HG02759 (cell line): Measurements from ENCODE around the gene SLX4IP.

Experiments used
- ATAC-seq: cut with Tn5 transposase; IDR thresholded peaks from one replicate; pipeline ENCODE4 v1.9.1; 2021; ENCODE audit warnings: mild to moderate bottlenecking, moderate library complexity; ENCODE audit not compliant: unreplicated experiment

Gene SLX4IP

DNA sequence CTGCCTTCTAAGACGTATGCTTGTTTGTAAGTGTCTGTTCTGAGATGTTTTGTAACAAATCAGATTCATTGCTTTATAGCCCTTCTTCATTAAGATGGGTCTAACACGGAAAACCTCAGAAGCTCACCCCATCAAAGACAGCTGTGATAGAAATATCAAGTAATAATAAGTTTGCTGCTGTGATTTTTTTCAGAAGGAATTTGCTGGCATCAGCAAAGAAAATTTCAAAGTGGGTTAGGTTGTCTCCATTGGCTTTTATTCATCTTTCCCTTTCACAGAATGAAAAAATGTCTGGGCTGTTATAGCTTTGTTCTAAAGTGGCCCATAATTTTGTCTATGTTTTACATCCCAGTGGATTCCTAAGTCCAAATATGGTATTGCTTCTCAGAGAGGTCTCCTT lies 81.4 kb downstream of the SLX4IP start:
- ATAC-seq, result no peak

DNA sequence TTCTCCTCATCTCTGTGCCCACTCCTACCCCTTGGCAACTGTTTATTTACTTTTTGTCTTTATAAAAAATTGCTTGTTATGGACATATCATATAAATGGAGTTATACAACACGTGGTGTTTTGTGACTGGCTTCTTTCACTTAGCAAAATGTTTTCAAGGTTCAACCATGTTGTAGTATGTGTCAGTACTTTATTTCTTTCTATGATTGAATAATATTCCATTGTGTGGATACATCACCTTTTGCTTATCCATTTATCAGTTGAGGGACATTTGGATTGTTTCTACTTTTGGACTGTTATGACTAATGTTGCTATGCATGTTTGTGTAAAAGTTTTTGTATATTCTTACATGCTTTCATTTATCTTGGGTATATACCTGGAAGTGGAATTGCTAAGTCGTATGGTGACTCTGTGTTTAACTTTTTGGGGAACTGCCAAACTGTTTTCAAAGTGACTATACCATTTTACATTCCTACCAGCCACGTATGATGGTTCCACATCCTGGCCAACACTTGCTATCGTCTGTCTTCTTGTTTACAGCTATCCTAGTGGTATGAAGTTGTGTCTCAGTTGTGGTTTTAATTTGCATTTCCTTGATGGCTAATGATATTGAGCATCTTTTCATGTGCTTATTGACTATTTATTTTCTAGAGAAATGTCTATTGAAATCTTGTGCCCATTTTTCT lies 84.4 kb downstream of the SLX4IP start:
- ATAC-seq, result no peak

DNA sequence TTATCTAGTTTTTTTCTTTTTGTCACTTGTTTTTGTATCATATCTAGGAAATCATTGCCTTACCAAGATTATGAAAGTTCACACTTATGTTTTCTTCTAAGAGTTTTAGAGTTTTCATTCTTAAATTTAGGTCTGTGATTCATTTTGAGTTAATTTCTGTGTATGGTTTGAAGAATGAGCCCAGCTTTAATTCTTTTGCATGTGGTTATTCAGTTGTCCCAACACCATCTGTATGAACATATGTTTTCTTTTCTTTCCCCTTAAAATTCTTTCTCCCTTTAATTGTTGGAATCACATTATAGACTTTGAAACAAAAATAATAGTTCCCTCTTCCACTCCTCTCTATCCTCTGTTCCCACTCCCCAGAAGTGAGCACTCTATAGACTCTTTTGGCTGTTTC lies 85.4 kb downstream of the SLX4IP start:
- no peak for ATAC-seq

DNA sequence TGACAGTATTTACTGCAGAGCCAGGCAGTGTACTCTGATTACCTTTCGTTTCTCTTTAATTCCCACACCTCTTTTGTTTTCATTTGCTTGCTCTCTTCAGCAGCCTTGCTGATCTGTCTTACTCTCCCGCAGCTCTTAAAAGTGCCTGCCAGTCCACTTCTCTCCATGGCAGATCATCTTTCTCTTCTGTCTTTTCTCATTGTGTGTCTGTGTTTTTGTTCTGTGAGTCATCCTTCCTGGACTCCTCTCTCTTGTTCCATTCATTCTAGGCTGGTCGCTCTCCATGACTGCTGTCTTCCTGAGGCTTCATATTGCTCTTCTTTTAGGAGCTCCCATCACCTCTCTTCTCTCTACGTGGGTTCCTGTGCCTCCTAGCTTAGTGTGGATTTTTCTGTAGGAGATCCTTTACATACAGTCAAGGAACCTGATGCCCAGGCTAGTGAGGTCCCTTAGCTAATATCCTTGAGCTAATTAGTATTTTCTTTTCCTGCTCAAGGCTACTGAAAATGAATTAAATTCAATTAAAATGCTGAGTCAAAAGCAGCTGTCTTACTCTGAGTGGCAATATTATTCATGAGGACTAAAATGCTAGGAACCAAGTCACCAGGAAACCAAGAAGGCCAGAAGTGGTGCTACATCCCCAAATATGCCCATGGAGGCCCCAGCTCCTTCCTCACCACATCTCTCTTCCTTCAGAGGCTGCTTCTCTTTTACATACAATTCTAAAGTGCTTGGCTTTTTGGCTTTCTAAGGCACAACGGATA lies 86.1 kb downstream of the SLX4IP start:
- no peak for ATAC-seq

DNA sequence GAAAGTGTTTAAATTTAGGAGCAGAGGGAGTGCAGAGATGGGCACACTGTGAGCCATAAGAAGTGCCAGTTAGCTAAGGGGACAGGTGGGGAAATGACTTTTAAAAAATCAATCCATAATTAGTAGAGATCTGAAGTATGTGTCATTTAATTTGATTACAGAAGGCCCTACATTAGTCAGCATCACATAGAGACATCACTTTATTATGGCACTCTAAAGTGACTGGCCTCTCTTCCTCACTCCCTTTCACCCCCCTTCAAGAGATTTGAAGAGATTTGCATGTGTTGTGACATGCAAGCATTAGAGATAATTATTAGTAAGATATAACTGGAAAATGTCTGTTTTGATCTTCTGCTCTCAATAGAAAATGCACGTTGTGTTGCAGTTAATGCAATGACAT lies 86.7 kb downstream of the SLX4IP start:
- ATAC-seq, result no peak

DNA sequence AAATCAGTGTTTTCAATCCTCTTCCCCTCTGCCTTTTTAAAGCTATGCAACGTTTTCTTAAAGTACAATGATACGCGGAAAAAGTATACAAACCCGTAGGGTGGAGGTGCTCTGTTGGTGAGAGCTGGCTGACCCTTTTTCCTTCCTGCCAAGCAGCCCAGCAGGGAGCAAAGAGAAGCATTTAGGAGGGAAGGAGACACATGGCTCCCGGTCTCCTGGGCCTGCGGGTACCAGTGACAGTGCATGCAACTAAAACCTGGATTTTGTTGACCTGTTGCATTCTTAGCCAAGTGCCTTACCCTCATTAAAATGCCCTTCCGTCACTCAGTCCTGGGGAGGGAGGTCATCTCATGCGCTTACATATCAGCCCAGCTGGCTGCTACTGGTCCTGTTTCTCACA lies 87.2 kb downstream of the SLX4IP start:
- no peak for ATAC-seq

DNA sequence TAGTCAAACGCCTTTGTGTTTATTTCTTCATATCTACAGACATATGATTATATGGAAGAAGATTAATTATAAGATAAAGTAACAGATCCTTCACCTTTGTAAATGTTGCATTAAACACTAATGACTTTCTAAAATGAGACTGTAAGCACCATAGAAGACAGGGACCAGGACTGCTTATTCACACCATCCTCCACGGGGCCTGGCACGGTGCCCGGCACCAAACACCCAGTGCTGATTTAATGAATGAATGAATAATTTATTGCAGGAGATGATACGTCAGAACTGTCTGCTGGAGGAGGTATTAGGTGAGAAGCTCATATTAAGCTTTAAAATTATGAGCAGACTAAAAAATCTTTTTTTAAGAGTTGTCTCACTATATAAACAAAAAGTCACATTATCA lies 88.3 kb downstream of the SLX4IP start:
- no peak for ATAC-seq

DNA sequence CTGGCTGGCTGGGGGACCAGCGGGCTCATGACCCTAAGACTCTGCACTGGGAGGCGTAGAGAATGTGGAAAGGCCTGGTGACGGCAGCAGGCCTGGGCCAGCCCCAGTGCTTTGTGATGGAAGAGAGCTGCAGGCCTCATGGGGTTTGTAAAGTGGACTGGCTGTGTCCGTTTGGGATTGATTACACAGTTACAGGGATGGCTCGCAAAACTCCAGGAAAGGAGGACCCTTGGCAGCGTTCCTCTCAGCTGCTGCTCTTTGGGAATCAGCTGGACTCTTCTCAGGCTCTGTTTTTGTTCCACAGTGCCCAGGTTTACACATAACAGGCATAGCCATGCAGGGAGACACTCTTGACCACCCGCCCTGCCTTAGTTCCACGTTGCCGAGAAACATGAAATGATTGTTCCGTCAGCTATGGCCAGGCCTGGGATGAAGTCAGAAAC lies 89.0 kb downstream of the SLX4IP start:
- ATAC-seq, result no peak

DNA sequence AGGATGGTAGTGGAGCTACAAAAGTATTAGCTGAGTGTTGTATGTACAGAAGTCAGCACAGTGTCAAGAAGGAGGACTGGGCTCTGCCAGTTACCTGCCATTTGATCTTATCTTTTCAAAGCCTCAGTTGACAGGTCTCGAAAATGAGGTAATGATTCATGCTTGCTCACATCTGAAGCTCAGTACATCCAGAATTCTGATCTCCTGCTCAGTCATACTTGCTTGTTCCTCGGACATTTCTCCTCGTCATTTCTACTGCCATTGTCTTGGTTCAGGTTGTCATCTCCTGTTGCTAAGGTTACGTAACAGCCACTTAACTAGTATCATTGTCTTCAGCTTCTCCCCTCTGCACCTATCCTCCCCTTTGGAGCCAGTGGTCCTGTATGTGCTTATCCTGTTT lies 89.5 kb downstream of the SLX4IP start:
- no peak for ATAC-seq

DNA sequence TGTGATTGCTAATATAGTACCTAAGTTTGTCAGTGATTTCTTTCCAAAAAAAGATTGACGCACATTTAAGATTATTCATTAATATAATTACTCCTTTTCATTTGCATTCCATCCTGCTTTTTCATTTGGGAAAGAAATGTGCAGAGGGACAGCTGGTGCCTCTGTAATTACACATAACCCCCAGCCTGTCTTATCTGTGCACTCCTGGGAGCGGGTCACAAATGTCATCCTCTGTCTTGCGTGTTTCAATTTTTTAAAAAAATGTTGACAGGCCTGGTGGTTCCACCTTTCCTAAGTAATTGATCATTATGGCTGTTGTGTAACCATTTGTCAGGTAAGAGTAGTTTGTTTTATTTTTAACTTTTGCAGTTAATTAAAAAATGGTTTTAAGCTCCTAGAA lies 92.7 kb downstream of the SLX4IP start:
- ATAC-seq, result no peak

DNA sequence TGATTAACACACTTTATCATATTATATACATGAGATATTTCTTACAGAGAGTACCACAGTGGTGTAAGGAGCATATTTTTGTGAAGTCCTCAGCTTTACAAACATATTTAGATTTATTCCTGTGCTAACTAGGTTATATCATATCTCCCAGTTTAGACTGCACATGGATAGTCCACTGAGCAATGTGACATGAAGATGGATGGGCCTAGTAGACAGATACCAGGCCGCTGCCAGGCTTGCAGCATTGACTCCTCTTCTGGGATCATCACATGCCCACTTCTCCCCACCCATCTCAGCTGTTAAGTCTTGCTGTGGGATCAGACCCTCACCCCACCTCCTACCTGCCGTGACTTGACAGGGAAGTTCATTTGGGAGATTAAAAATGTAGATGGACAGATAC lies 95.8 kb downstream of the SLX4IP start:
- ATAC-seq, result no peak

DNA sequence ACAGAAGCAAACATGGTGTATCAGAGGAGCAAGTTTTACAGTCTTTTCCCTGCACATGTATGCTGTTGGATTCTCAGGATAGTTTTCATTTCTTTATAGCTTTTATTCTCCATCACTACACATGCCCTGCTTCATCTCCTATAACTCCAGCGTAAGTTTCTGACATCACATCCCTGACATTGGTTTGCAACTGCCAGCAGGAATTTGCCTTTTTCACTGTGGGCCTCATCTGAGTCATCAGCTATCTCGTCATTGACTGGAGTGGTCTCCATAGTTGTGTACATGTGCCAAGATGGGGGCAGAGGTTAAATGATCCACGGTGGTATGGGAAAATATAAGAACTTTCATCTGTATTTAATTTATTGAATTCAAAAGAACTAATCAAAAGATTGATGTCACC lies 96.7 kb downstream of the SLX4IP start:
- no peak for ATAC-seq

DNA sequence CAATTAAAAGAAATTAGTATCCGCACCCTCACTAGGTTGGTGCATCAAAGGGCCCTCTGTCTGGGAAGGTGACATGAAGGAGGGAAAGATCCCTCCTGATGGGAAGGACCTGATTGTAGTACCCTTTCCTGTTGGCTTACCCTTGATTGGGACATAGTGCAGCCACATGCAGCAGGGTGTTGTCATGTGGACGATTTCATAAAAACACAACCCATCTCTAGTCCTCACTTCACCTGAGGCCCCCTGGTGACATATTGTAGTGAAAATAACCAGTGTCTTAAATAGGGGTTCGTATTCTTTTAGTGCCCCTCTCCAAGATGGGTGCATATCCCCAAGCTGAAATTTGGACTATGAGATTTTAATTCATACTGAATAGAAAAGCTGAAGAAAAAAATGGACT lies 97.3 kb downstream of the SLX4IP start:
- no peak for ATAC-seq

DNA sequence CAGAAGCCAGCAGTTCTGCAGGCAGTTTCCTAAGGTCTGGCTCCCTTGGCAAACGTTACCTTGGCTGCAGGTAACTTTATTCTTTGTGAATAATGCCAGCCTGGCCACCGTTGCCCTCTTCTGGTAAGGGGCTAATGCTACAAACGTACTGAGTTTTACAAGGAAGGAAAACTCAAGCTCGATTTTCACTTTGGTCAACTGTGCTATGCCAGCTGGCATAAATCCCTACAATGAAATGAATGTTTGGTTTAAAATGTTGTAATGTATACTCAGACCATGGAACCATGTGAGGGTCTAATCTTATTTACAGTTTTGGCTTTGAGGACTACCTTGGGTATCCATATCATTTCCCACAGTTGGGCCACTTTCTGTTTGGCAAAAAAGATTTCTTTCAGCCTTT lies 101.4 kb downstream of the SLX4IP start:
- peak; percentile 44 for ATAC-seq

DNA sequence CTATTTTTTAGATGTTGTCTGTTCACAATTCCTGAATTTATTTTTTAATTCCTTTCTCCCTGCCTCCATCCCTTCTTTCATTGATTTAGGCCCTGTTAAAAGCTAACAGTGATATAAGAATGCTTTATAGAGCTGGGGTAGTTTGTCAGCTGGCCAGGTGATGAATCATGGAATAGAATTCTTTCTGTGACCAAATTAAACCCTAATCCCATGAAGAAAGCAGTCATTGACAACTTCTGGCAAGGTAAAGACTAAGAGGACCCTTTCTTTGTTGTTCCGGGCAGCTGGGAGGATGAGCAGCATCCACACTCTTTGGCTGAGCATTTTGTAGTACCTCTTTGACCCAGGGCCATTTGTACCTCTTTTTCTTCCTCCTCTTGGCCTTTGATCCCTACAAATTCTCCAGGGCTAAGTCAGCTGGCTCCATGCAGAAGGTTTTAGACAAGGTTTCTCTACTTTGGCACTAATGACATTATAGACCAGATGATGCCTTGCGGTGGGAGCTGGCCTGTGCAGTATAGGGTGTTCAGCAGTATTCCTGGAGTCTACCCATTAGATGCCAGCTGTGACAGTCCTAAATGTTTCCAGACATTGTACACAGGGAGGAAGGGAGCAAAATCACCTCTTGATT lies 102.9 kb downstream of the SLX4IP start:
- no peak for ATAC-seq

DNA sequence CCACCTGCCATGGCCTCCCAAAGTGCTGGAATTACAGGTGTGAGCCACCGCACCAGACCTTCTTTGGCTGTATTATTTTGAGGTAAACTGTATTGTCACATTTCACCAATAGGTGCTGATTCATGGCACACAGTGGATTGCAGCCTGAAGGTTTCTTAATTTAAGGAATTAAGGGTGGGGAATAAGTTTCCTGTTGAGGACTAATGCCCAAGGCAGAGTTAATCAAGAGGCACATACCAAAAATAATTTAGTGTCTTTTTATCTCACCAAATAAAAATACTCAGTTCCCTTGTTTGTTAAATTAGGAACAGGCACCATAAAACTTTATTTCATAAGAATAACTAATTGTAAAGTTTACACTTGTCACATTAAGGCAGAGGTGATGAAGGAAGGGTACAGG lies 103.7 kb downstream of the SLX4IP start:
- no peak for ATAC-seq

DNA sequence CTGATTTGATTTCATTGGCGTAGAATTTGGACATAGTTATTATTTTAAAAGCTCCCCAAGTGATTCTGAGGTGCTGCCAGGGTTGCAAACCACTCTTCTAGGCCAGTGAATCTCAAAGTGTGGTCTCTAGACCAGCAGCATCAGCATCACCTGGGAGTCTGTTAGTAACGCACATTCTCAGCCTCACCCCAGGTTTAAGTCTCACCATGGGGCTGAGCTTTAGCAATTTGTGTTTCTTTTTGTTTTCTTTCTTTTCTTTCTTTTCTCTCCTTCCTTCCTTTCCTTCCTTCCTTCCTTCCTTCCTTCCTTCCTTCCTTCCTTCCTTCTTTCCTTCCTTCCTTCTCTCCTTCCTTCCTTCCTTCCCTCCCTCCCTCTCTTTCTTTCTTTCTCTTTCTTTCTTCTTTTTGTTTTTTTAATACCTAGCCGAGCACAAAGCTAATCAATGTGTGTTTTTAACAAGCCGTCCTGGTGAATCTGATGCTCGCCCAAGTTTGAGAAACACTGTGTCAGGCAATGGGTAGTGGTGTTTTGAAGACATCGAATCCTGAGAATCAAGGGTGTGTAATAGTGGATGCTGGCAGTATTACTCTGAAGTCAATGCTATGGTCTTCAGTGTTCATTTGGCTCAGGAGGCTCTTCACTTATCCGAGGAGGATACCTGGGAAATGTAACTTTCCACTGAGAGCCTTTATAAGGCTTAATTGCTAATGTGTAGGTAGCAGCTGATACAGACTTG lies 104.9 kb downstream of the SLX4IP start:
- no peak for ATAC-seq

DNA sequence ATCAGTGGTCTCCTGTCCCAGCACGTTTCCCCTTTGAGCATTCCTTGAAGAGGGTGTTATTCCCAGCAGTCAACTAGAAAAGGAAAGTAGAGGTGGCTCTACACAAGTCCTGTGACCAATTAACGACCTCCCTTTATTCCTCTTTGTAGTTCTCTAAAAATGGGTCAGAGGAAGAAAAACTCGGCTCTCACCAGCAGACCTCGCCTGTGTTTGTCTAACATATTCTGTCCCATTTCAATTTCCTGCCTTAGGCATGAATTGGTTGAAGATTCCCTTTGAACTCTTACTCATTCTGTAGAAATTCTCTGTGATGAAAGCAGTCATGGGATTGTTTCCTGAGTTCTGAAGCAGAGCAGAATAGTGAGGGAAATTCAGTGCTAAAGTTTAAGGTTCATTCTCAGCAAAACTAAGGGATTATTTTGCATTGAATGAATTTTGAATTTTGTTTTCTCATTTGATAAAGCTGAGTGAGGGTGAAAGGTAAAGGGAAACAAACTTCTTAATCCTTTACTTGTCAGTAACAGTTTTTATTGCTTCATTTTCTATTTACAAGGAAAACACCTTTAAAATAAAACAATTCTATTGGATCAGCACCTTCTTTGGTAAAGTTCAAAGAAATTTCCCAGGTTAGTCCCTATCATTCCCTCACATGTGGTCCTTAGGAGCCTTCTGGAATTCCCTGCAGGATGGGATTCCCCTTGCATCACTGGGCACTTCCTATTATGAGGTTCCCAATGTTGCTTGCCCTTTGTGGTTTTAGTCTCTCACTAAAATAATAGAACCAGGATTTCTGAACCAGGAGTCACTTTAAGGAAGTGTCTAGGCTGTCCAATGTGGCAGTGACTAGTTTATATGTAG lies 105.8 kb downstream of the SLX4IP start:
- ATAC-seq, result no peak

DNA sequence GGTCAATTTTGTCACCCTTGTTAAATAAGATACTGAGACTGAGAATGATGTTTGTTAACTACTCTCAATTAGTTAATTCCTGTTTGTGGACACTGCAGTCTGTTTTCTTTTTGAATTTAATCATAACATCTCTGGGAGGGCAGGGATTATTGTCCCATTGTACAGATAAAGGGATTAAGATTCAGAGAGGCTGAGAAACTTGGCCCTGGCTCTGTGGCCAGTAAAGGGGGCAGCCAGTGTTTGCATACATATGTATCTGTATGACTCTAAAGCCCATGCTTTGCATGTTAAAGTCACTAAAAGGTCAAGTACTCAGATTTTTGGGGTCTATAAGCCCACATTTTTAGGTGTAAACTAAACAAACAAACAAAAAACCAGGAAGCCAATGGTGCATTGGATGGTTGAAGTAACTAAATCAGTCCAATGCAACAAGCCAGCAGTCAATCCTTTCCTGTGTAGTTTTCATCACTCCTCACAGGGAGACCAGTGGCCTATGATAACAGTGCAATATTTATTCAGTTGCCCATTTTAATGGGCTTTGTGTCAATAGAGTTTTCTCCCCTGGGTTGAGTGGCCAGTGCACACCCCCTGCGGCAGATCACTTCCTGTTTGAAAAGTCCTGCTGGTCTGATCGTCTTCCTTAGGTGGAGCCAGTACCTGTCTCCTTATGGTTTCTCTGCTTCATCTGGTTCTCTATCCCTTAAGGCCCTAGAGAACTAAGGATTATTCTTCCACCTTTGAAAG lies 106.7 kb downstream of the SLX4IP start:
- no peak for ATAC-seq

DNA sequence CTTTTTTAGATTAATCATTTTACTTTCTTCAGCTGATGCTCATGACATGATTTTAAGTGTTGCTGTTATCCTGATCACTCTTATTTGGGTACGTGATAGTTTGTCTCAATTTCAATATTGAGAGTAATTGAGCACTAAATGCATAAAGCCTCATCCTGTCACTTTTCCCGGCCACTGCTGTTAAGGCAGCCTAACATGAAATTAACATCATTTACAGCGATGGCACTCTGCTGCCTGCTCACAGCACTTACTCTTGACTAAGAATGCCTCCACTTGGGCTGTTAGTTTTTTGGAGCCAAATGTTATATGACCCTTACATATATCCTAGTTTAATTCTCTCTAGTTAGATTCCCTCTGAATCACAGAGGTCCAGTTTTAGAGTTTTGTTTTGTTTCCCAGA lies 107.3 kb downstream of the SLX4IP start:
- ATAC-seq, result no peak
